GM21447 (cell line): Measurements from ENCODE around the gene GABARAP.
A peak's percentile ranks its signal among the peaks of the same experiment; 100 is the strongest.

Experiments
- ATAC-seq: cut with Tn5 transposase; IDR thresholded peaks from one replicate; pipeline ENCODE4 v1.9.1; 2021; ENCODE audit not compliant: unreplicated experiment

Gene GABARAP

GRCh38 chr17:7223375-7223774, 18.9 kb downstream of the GABARAP start:
- no peak for ATAC-seq

- no peak for ATAC-seq
These were observed 19.3 kb downstream of the GABARAP start for GRCh38 chr17:7222972-7223292.

- ATAC-seq = no peak
These were observed 19.9 kb downstream of the GABARAP start for GRCh38 chr17:7222093-7222971.

- ATAC-seq = no peak
These were observed 20.8 kb downstream of the GABARAP start for GRCh38 chr17:7221278-7222092.

DNA sequence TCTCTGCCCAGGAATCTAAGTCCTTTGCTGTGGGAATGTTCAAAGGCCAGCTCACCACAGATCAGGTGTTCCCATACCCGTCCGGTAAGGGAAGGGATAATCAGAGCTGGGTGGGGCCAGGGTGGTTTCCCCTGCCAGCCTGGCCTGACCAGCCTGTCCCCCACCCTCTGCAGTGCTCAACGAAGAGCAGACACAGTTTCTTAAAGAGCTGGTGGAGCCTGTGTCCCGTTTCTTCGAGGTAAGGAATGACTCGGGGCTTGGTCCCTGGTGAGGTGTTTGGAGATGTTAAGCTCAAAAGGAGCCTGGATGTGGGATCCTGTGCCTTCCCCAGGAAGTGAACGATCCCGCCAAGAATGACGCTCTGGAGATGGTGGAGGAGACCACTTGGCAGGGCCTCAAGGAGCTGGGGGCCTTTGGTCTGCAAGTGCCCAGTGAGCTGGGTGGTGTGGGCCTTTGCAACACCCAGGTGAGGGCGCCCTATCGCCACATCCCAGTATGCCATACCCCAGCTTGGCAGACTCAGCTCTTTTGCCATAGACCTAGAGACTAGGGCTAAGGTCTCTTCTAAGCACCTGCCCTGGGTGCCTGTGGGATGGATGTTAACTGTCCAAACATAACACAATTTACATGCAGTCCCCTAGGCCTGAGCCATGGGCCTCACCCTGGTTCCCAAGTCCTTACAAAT, 21.5 kb downstream of the GABARAP start:
- no peak for ATAC-seq

DNA sequence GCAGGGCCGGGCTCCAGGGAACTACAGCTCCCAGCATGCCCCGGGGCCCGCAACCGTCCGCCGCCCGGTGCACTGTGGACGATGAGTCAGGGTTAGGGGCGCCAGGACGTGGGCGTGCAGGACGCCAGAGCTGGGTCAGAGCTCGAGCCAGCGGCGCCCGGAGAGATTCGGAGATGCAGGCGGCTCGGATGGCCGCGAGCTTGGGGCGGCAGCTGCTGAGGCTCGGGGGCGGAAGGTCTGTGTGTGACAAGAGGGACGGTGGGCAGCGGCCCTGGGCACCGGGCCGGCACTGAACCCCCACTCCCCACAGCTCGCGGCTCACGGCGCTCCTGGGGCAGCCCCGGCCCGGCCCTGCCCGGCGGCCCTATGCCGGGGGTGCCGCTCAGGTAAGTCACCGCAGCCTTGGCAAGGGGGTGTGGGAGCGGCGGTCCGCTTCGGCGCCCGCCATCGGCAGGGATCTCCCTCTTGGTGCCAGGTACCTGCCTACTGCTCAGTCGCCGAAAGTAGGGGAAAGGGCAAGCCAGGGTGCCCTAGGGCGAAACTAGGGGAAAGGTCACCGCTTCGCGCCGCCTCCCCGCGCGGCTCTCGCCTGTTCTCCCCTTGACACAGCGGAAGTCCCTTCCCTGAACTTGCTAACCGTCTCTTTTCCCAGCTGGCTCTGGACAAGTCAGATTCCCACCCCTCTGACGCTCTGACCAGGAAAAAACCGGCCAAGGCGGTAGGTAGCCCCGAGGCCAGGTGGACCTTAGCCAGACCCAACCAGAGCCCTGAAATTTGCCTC, 22.2 kb downstream of the GABARAP start, which contains the start of the genes ACADVL and DLG4:
Gene ACADVL, plus strand, starts transcription at position 127 of the 781 bp plus-strand sequence. Its CDS starts 47 bp downstream, at position 174.
Gene DLG4, minus strand, starts transcription at position 25 of the 781 bp plus-strand sequence.
- ATAC-seq = peak; percentile 46

DNA sequence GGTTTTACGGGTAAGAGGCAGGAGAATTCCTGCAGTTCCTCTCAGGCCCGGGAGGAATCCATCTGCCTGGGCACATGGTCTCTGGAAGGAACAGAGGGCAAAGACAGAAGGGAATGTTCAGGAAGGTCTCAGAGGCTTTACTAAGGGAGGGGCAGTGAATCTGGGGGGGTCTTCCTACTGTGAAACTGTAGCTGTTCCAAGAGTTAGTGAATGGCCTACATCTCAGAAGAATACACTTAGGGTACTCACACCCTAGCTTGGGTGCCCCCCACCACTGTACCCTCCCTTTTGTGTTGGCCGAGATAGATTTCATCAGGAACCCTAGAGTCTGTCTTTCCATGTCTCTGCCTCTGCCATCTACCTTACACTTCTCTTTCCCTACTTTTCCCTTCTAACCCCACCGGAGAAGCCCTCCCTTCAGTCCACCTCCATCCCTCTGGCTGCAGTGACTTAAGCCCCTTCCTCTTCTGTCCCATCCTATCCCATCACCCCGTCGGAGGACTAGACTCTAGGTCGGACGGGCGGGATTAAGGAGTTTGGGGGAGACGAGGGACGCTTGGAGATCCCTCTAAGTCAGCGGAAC, 22.9 kb downstream of the GABARAP start:
- no peak for ATAC-seq

DNA sequence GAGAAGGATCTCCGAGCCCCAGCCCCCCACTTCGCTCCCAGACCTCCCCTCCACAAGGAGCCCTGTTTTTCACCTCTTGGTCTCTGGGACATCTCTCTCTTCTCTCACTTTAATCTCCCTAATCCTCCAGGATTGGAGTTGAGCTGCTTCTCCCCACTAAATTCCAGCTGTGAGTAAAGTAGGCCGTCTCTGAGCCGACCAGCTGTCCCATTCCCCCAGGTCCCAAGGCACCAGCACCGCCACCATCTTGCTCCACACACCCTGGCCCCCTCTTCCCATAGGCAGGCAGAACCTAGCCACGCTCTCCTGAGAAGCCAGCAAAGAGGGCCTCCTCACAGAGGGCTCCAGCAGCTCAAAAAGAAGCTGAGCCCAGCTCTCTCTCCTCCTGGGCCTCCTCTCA, 23.5 kb downstream of the GABARAP start:
- no peak for ATAC-seq

GRCh38 chr17:7218166-7218565, 24.1 kb downstream of the GABARAP start:
- ATAC-seq = no peak

GRCh38 chr17:7217113-7217987, 24.9 kb downstream of the GABARAP start:
- ATAC-seq = no peak

GRCh38 chr17:7216242-7217112, 25.8 kb downstream of the GABARAP start:
- ATAC-seq = no peak

DNA sequence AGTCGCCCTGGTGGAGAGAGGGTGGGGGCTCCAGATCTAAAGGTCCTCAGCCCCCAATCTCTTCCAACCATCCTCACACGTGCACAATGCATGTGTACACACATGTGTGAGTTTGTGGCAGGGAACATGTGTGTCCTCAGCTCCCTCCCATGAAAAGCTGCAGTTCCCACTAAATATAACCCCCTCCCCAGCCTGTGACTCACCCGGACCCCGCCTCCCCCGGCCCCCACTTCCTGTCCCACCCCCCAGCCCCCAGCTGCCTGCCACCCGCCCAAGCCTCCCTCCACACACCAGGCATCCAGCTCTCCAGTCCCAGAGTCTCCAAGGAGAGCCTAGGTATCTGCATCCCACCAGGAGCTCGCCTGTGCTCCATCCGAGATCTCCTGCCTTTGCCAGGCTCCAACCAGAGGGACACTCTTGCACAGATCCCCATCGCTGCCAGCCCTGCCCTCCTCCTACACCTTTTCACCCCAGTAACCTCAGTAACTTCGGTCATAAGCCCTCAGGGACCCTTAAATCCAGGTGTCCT, 26.5 kb downstream of the GABARAP start:
- no peak for ATAC-seq

DNA sequence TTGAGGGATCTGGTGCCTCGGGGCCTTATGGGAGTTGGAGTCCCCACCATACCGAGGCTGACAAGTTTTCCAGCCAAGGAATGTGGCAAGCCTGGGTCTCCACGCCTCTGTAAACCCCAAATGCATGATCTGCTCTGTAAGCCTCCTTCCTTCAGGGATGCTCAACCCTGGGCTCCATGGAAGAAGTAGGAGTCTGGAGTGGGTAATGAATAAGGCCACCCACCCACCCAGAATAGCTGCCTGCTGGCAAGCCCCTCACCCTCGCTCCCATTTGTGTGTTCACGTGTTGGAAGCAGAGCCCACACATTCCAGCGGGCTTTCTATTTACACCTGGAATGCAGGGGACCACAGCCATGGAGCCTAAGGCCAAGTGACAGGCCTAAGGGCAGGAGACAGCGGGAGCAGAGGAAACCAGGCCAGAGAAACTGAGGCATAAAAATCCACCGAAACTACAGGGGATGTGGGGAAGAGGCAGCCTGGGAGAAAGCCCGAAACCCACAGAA, 27.1 kb downstream of the GABARAP start:
- ATAC-seq = no peak

- peak; percentile 70 for ATAC-seq
These were observed 27.7 kb downstream of the GABARAP start for GRCh38 chr17:7214300-7215135.

DNA sequence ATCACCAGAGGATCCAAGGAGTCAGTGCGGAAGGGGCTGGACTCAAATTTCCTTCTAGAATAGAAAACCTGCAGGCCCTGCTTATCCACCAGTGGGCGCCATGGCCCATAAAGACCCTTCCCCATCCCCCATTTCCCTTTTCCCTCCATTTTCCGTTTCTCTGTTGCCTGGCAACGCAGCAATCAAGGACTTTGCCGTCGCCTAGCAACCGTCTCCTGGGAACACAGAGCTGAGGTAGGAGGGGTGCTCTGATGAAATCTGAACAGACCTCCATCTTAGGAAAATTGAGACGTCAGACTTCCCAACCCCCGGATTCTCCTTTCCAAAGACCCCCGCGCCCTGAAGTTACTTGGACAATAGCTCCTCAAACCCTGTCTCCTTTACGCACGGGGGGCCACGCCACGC, 28.4 kb downstream of the GABARAP start:
- ATAC-seq = no peak

- ATAC-seq = no peak
These were observed 30.6 kb downstream of the GABARAP start for GRCh38 chr17:7211491-7212273.
